WTC11 (cell line): ENCODE data around the gene SORCS1. TPM values are rescaled to one million over a fixed set of nuclear protein-coding genes. Genes with fewer than 3 reads are reported as not detected.

Experiments used
- ATAC-seq: fragments of 200-7000 bp; cut with Tn5 transposase; 2 replicates; pipeline ENCODE4 v1.10.0; 2021; ENCODE audit warnings: mild to moderate bottlenecking, moderate library complexity
- CTCF ChIA-PET: fragments of 300-600 bp; sonication (Branson Sonifier 250); formaldehyde crosslinking; loops from one replicate; lab custom pipeline; 2021; ENCODE audit warnings: antibody characterized with exemption; lab: Charles Lee
- POLR2A ChIA-PET: fragments of 350-600 bp; sonication (Branson Sonifier 250); formaldehyde crosslinking; loops from one replicate; lab custom pipeline; 2021; ENCODE audit warnings: antibody characterized with exemption; lab: Charles Lee
- DNase-seq: peaks from one replicate; pipeline ENCODE4 v3.0.0; 2021; ENCODE audit warnings: low spot score
- H3K27ac Mint-ChIP-seq: 2 replicates; pipeline ENCODE4 v1.8.0; 2021; ENCODE audit warnings: mixed read lengths
- H3K27me3 Mint-ChIP-seq: 2 replicates; pipeline ENCODE4 v1.8.0; 2021; ENCODE audit warnings: low read depth, mild to moderate bottlenecking, moderate library complexity, mixed read lengths
- H3K36me3 Mint-ChIP-seq: 2 replicates; pipeline ENCODE4 v1.8.0; 2021; ENCODE audit warnings: mixed read lengths
- H3K4me1 Mint-ChIP-seq: 2 replicates; pipeline ENCODE4 v1.8.0; 2022; ENCODE audit warnings: mixed read lengths
- H3K4me3 Mint-ChIP-seq: 2 replicates; pipeline ENCODE4 v1.8.0; 2021; ENCODE audit warnings: mild to moderate bottlenecking, moderate library complexity, mixed read lengths
- H3K9me3 Mint-ChIP-seq: 2 replicates; pipeline ENCODE4 v1.8.0; 2021; ENCODE audit warnings: mixed read lengths
- ATF2 ChIP-seq: sonication (generic); formaldehyde crosslinking; IDR thresholded peaks from 2 replicates; pipeline ENCODE4 v1.8.1; 2022; ENCODE audit warnings: low read depth, missing genetic modification reagents, borderline replicate concordance
- ATF3 ChIP-seq: sonication (generic); formaldehyde crosslinking; conservative IDR thresholded peaks from 2 replicates; pipeline ENCODE4 v1.8.1; 2022; ENCODE audit warnings: mild to moderate bottlenecking, missing genetic modification reagents
- CBFB ChIP-seq: sonication (generic); formaldehyde crosslinking; IDR thresholded peaks from 2 replicates; pipeline ENCODE4 v1.8.1; 2022; ENCODE audit warnings: mild to moderate bottlenecking, low read depth, missing genetic modification reagents
- E2F4 ChIP-seq: sonication (generic); formaldehyde crosslinking; IDR thresholded peaks from 2 replicates; pipeline ENCODE4 v1.8.1; 2022; ENCODE audit warnings: low read depth, mild to moderate bottlenecking, moderate library complexity, missing genetic modification reagents, borderline replicate concordance
- ERG ChIP-seq: fragments of 250-450 bp; sonication (Bioruptor Pico); IDR thresholded peaks from 2 replicates; pipeline ENCODE4 v1.8.0; 2021; ENCODE audit warnings: mild to moderate bottlenecking
- FOXP1 ChIP-seq: sonication (generic); formaldehyde crosslinking; IDR thresholded peaks from 2 replicates; pipeline ENCODE4 v1.8.0; 2022; ENCODE audit warnings: missing genetic modification reagents, mild to moderate bottlenecking, moderate library complexity, borderline replicate concordance
- FOXP4 ChIP-seq: sonication (generic); formaldehyde crosslinking; IDR thresholded peaks from 2 replicates; pipeline ENCODE4 v1.8.0; 2022; ENCODE audit warnings: mild to moderate bottlenecking, missing genetic modification reagents
- MLX ChIP-seq: sonication (generic); formaldehyde crosslinking; IDR thresholded peaks from 2 replicates; pipeline ENCODE4 v1.8.1; 2023; ENCODE audit warnings: mild to moderate bottlenecking, missing genetic modification reagents, moderate library complexity
- MYBL2 ChIP-seq: sonication (generic); formaldehyde crosslinking; IDR thresholded peaks from 2 replicates; pipeline ENCODE4 v1.8.1; 2023; ENCODE audit warnings: mild to moderate bottlenecking, moderate library complexity, missing genetic modification reagents
- ZMAT4 ChIP-seq: fragments of 250-450 bp; sonication (Bioruptor Pico); IDR thresholded peaks from 2 replicates; pipeline ENCODE4 v1.9.0; 2021; ENCODE audit warnings: mild to moderate bottlenecking
- ZNF219 ChIP-seq: sonication (generic); formaldehyde crosslinking; IDR thresholded peaks from 2 replicates; pipeline ENCODE4 v1.8.0; 2023; ENCODE audit warnings: missing genetic modification reagents, mild to moderate bottlenecking, borderline replicate concordance
- ZNF396 ChIP-seq: fragments of 250-450 bp; sonication (Bioruptor Pico); IDR thresholded peaks from 2 replicates; pipeline ENCODE4 v1.8.0; 2021; ENCODE audit warnings: mild to moderate bottlenecking, moderate library complexity, borderline replicate concordance
- ZNF671 ChIP-seq: fragments of 250-450 bp; sonication (Bioruptor Pico); IDR thresholded peaks from 2 replicates; pipeline ENCODE4 v1.8.0; 2021; ENCODE audit warnings: mild to moderate bottlenecking
- total RNA-seq: library from RNA; stranded (reverse); gene quantifications from 3 replicates; pipeline ENCODE4 v1.2.3, GENCODE V29; 2021

SORCS1 gene
- total RNA-seq, 1 experiment from 2014 or later, result 3.3 TPM

GRCh38 chr10:106864031-106864430 is 300.5 kb downstream of the SORCS1 start (continued):
- TF ChIP-seq CBFB (CRISPR knock-in tag) (no peak), FOXP1 (no peak), ZNF219 (CRISPR knock-in tag) (no peak), ATF2 (CRISPR knock-in tag) (no peak), FOXP4 (no peak)

- ATAC-seq, result peak; percentile 76
- CTCF ChIA-PET, result interaction anchor here (0.6 to 1.5 kb wide), 10 partner anchors 8 to 417 kb away, joined by 3 to 6 read pairs (median 3); no protein-coding TSS in a partner anchor
Measured at GRCh38 chr10:106863549-106863948, 301.0 kb downstream of the SORCS1 start.

More at GRCh38 chr10:106863549-106863948, 301.0 kb downstream of the SORCS1 start:
- H3K9me3 Mint-ChIP-seq, result peaks cover 7% of the 10 kb centered on the region
- POLR2A ChIA-PET, result interaction anchor here (0.7 kb wide), 2 partner anchors 149 to 792 kb away, joined by 3 to 6 read pairs; no protein-coding TSS in a partner anchor
- TF ChIP-seq ZMAT4 (CRISPR knock-in tag), result no peak
- TF ChIP-seq MLX (CRISPR knock-in tag), result no peak
- TF ChIP-seq ZNF396, result no peak
- TF ChIP-seq MYBL2 (CRISPR knock-in tag), result no peak
- TF ChIP-seq ZNF671 (CRISPR knock-in tag), result no peak
- no peak for TF ChIP-seq ERG
- TF ChIP-seq ATF3 (CRISPR knock-in tag), result no peak
- no peak for TF ChIP-seq E2F4 (CRISPR knock-in tag)
- H3K27me3 Mint-ChIP-seq, result 0 out of 2 replicates have a peak, but pooled peaks cover 2% of the 10 kb centered on the region
- H3K4me3 Mint-ChIP-seq, result no peak overlapping the region
- H3K36me3 Mint-ChIP-seq, result peaks cover 7% of the 10 kb centered on the region; the same call in 1 of the 2 replicates
- H3K27ac Mint-ChIP-seq, result no peak overlapping the region
- peaks cover 20% of the 10 kb centered on the region for H3K4me1 Mint-ChIP-seq
- DNase-seq, result peak; percentile 36
